Calu3 (cell line): ENCODE results near the gene CNNM2. TPM values are rescaled to one million over a fixed set of nuclear protein-coding genes. Genes with fewer than 3 reads are reported as not detected.

Experiments used
- BruUV-seq: library from RNA; stranded (reverse); fragments of 400-500 nt; replicated peaks from 2 replicates; lab custom pipeline; 2021; lab: Mats Ljungman, UMichigan
- CTCF ChIA-PET: fragments of 300-600 bp; sonication (Branson Sonifier 250); formaldehyde crosslinking; loops from one replicate; lab custom pipeline; 2022; ENCODE audit warnings: antibody characterized with exemption; lab: Charles Lee
- DNase-seq: peaks from one replicate; pipeline ENCODE4 v3.0.0; 2022
- H3K27ac Mint-ChIP-seq: one replicate; pipeline ENCODE4 v1.8.0; 2022; ENCODE audit warnings: mixed read lengths; ENCODE audit not compliant: unreplicated experiment
- H3K27me3 Mint-ChIP-seq: one replicate; pipeline ENCODE4 v1.8.0; 2022; ENCODE audit warnings: mixed read lengths; ENCODE audit not compliant: unreplicated experiment
- H3K36me3 Mint-ChIP-seq: one replicate; pipeline ENCODE4 v1.8.0; 2022; ENCODE audit warnings: mild to moderate bottlenecking, moderate library complexity, mixed read lengths; ENCODE audit not compliant: insufficient read depth, unreplicated experiment
- H3K4me1 Mint-ChIP-seq: one replicate; pipeline ENCODE4 v1.8.0; 2022; ENCODE audit warnings: mild to moderate bottlenecking, low read depth, mixed read lengths; ENCODE audit not compliant: unreplicated experiment
- H3K4me3 Mint-ChIP-seq: one replicate; pipeline ENCODE4 v1.8.0; 2022; ENCODE audit warnings: mild to moderate bottlenecking, low read depth, moderate library complexity, mixed read lengths; ENCODE audit not compliant: unreplicated experiment
- H3K9me3 Mint-ChIP-seq: one replicate; pipeline ENCODE4 v1.8.0; 2022; ENCODE audit warnings: low read depth, mixed read lengths; ENCODE audit not compliant: unreplicated experiment
- CTCF ChIP-seq: fragments of 200-600 bp; IDR thresholded peaks from one replicate; pipeline ENCODE4 v1.8.0; 2022; ENCODE audit warnings: antibody characterized with exemption; ENCODE audit not compliant: unreplicated experiment
- intact Hi-C: fragments of 100-400 bp; cut with micrococcal nuclease; formaldehyde crosslinking; loops from one replicate; pipeline ENCODE4 v1.10.0; 2022; ENCODE audit not compliant: unreplicated experiment
- total RNA-seq: library from RNA; stranded (reverse); gene quantifications from 2 replicates; pipeline ENCODE4 v1.2.3, GENCODE V29; 2022

Gene CNNM2
- total RNA-seq, 1 experiment from 2014 or later: 4.2 TPM

GRCh38 chr10:103098240-103098639 is 180.1 kb downstream of the CNNM2 start:
- CTCF ChIA-PET: no interaction called here
- Mint-ChIP-seq H3K36me3 (peaks cover 11% of the 10 kb centered on the region), H3K9me3 (no peaks in the 10 kb centered on the region), H3K4me3 (no peak overlapping the region), H3K27me3 (no peaks in the 10 kb centered on the region), H3K4me1 (no peaks in the 10 kb centered on the region), H3K27ac (no peak overlapping the region)
- BruUV-seq: no TSS peak
- DNase-seq: no peak
- no peak for TF ChIP-seq CTCF
- intact Hi-C loops: no loop called here

- H3K9me3 Mint-ChIP-seq: no peaks in the 10 kb centered on the region
- H3K36me3 Mint-ChIP-seq: peaks cover 9% of the 10 kb centered on the region
- intact Hi-C loops: no loop called here
- no peak overlapping the region for H3K4me3 Mint-ChIP-seq
- H3K27ac Mint-ChIP-seq: no peak overlapping the region
- no TSS peak for BruUV-seq
- DNase-seq: no peak
- no peak for TF ChIP-seq CTCF
- H3K4me1 Mint-ChIP-seq: no peaks in the 10 kb centered on the region
- CTCF ChIA-PET: no interaction called here
- H3K27me3 Mint-ChIP-seq: no peaks in the 10 kb centered on the region
These were observed 182.5 kb downstream of the CNNM2 start for GRCh38 chr10:103100620-103101019.

- Mint-ChIP-seq H3K9me3 (no peaks in the 10 kb centered on the region), H3K4me1 (no peaks in the 10 kb centered on the region), H3K27me3 (no peaks in the 10 kb centered on the region), H3K36me3 (peaks cover 7% of the 10 kb centered on the region), H3K27ac (no peak overlapping the region), H3K4me3 (no peak overlapping the region)
- CTCF ChIA-PET: no interaction called here
- DNase-seq: no peak
- BruUV-seq: no TSS peak
- intact Hi-C loops: no loop called here
- TF ChIP-seq CTCF: no peak
These were observed 184.1 kb downstream of the CNNM2 start for GRCh38 chr10:103102195-103102594.

- H3K4me1 Mint-ChIP-seq: no peaks in the 10 kb centered on the region
- intact Hi-C loops: no loop called here
- H3K36me3 Mint-ChIP-seq: peaks cover 8% of the 10 kb centered on the region
- H3K4me3 Mint-ChIP-seq: no peak overlapping the region
- TF ChIP-seq CTCF: no peak
- no peak overlapping the region for H3K27ac Mint-ChIP-seq
- BruUV-seq: no TSS peak
- H3K27me3 Mint-ChIP-seq: no peaks in the 10 kb centered on the region
- H3K9me3 Mint-ChIP-seq: no peaks in the 10 kb centered on the region
- CTCF ChIA-PET: no interaction called here
- no peak for DNase-seq
These were observed 185.9 kb downstream of the CNNM2 start for GRCh38 chr10:103103989-103104388.
